HG02610 (cell line): ENCODE results near the gene GTPBP1.

Experiments
- ATAC-seq: cut with Tn5 transposase; IDR thresholded peaks from one replicate; pipeline ENCODE4 v1.9.1; 2021; ENCODE audit warnings: mild to moderate bottlenecking, moderate library complexity; ENCODE audit not compliant: unreplicated experiment

GTPBP1 gene

DNA sequence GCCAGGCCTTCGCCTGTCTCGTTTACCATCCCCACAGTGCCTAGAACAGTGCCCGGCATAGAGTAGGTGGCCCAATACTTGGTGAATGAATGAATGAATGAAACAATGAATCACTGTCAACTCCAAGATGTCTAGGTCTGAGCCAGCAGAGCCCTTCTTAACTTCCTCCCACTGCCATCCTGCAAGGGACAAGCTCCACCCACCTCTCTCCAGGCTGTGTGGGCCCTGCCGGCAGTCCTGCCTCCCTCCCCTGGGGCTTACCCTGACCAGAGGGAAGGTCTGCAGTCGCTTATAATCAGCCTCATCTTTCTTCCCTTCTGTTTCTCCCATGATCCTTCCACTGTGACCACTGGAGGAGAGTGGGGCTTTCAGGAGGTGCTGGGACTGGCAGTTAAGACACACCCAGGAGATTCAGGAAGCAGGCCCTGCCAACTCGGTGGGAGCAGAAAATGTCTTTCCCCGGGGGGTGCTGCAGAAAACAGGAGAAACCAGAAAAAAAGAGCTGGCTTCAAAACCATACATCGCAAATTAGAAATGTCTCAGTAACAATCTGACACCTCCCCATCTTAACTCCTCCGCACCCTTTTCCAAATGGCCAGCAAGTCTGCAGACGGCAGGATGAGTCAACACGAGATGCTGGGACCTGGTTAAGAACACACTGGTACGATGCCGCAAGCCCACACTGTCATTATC, 76.8 kb downstream of the GTPBP1 start:
- no peak for ATAC-seq
